HuH-7.5 (cell line): ENCODE data around the gene TGFBR3.
"Not testable (repeated sequence)": the region's sequence is repeated elsewhere in the genome, so short reads cannot be mapped to it uniquely, and the experiment has no call there.

Experiments
- DNase-seq: peaks from one replicate; pipeline ENCODE4 v3.0.0; 2011; ENCODE audit warnings: low spot score

TGFBR3 gene

GRCh38 chr1:91883470-91883869, 2.5 kb downstream of the TGFBR3 start:
- no peak for DNase-seq

DNA sequence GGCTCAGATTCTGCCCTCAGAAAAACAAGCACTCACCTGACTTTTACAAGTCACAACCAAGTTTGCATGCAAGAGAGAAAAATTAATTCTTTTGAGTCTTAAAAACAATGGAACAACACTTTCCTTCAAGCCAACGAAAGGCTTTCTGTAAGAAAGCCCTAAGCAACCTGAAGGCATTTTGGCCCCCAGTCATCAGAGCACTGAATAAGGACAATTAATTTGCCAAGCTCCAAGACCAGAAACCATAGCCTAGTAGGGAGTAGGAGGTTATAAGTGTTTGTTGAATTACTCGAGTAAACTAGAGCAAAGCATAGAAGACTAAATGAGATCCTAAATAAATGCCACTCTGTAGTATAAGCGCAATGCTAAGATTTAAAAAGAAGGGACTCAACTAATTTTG, 4.7 kb downstream of the TGFBR3 start:
- DNase-seq = no peak

DNA sequence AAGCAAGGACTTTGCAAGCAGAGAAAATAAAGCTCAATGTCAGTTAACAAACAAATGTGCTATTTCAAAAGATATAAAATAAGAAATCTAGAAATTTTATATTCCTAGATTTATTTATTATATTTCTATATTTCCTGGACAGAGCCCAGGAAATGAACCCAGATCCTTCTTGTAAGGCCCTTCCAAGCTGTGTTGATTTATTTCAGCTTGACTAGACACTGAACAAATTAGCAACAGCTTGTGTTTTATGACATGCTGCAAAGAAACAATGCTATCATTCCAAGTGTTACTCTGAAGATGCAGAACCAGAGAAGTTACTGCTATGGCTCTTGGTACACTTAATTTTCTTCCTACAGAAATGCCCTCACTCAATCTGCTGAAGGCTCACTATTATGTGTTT, 6.2 kb downstream of the TGFBR3 start:
- no peak for DNase-seq

GRCh38 chr1:91877574-91878208, 8.3 kb downstream of the TGFBR3 start:
- DNase-seq = no peak

DNA sequence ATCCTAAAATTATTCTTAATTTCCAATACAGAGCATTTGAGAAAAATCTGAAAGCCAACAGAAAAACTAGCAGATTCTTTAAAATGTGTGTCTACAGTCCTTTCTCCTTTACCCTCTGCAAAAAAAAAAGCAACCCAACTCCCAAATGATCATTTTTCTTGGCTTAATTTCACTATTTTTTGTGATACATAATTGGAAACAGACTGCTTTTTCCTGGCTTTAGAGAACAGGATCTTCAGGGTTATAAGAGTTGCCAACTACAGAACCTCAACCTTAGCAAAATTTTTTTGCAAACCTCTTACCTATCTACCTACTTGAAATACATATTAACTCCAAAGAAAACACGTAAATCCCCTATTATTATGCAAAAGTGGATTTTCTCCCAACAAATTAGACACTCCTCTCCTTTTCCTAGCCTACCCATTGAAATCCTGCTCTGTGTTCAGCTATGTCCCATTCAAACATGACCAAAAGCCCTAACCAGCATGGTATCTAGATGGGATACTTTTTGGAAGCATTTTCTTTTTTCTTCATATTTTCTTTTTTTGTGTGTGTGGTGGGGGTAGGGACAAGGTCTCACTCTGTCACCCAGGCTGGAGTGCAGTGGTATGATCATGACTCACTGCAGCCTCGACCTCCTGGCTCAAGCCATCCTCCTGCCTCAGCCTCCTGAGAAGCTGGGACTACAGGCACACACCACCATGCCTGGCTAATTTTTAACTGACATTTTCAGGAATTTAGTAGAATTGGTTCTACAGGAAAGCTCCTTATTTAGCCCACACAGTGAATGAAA, 9.0 kb downstream of the TGFBR3 start:
- no peak for DNase-seq

DNA sequence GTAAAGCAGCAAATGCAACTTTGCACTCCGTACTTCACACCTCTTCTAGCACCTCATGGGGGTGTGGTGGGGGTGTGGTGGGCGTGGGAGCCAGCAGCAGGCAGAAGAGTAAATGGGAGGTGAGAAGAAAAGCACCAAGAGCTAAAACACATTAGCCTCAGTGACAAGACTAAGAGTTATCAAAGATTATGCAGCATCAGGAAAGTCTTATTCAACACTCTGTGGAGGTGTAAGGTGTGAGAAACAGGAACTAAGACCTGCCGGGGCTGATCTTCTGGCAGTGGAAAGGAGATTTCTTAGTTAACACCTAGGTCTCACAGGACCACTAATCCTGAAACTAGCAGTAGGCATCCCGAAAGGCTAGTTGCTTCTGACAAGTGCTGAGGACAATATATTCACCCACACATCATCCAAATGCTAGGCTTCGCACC, 9.9 kb downstream of the TGFBR3 start:
- no peak for DNase-seq

DNA sequence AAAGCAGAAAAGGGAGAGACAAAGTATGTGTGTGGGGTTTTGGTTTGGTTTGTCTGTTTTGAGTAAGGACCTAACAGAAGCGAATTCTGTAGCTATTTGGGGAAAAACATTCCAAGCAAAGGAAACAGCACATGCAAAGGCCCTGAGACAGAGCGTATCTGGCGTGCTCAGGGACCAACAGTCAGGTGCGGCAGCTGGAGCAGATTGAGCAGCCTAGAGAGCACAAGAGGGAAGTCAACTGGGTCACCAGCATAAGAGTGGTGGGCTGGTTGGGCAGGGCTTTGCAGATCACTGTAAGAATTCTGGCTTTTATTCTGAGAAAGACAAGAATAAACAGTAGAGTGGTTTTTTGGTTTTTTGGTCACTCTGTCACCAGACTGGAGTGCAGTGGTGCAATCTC, 11.8 kb downstream of the TGFBR3 start:
- no peak for DNase-seq

DNA sequence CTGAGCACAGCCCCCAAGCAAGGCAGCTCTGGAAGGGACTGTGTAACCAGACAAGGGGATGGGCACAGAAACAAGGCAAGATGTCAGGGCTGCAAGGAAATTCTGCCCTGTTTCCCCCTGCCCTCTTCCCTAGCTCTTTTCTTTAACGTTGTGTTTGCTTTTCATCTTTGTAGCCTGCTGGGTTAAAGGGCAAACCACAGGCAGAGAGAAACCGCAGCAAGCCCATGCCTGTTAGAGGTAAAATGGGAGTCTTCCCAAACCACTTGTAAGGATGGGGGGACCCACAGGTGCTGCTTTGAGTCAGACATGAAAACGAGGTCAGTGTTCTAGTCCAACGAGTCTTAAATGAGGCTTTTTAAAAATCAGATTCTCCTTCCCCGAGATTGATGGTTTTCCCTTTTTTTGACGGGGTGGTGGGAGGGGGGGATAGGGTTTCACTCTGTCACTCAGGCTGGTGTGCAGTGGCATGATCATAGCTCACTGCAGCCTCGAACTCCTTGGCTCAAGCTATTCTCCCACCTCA, 13.3 kb downstream of the TGFBR3 start:
- DNase-seq = peak; percentile 18

- no peak for DNase-seq
These were observed 14.0 kb downstream of the TGFBR3 start for GRCh38 chr1:91872000-91872399.

DNA sequence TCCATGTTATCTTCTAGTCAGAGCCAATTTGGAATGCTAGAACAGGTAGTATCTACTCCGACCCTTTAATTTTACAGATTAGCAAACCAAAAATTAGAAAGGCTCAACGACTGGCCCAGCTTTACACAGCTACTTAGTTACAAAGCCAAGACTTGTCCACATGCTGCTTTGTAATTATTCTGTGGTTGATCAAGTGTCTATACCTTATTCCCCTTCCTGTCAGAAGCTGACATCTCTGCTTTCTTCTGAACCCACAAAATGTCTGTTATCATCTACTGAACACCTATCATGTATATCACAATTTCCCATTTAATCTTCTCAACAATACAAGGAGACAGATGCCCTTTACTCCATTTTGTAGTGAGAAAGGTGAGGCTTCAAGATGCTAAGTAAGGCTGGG, 15.6 kb downstream of the TGFBR3 start:
- no peak for DNase-seq

DNA sequence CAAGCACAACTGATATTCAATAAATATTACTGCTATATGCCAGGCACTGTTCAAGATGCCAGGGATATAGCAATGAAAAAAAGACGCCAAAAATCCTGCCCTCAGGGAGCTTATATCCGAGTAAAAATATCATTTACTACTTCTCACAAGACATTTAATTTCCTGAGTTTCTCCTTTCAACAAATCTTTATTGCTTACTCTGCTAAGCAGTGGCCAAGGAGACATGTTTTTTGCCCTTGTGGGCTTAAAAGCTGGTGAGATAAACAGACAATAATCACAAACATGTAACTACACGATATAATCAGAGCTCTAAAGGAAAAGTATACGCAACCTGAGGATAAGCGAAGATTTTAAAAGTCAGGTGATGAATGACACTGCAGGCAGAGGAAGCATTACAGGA, 19.5 kb downstream of the TGFBR3 start:
- no peak for DNase-seq

- no peak for DNase-seq
These were observed 21.8 kb downstream of the TGFBR3 start for GRCh38 chr1:91864017-91864700.

DNA sequence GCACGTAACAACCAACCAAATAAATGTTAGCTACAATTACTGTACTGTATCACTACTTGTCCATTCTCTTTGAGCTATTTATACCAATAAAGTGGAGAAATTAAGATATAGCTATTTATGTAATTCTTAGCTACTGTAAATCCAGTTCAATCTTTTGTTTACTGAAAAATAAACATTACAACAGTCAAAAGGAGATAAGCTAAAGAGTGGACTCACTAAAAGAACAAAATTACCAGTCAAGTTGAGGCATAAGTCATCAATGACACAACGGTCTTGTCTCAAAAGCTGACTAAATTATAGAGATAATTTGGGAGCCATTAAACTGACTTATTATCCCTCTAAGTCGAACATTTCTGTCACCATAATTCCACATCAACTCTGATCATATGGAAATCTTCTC, 22.5 kb downstream of the TGFBR3 start:
- DNase-seq = no peak

DNA sequence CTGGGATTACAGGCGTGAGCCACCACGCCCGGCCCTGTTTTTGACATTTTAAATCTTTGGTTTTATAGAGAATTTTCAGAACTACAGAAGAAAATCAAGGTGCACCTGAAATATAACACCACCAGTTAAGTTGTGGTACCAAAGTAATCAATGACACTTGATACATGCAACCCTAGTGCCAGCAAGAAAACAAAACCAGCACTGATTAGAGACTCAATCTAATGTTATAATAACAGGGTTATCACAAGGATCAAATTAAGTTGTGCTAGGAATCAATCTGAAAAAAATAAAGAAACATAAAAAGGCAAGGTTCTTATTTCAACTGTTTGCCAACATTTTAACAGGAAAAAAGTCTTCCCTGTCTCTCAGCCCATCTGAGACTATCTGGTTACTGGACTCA, 23.8 kb downstream of the TGFBR3 start:
- no peak for DNase-seq

GRCh38 chr1:91857557-91858239, 28.3 kb downstream of the TGFBR3 start:
- no peak for DNase-seq

DNA sequence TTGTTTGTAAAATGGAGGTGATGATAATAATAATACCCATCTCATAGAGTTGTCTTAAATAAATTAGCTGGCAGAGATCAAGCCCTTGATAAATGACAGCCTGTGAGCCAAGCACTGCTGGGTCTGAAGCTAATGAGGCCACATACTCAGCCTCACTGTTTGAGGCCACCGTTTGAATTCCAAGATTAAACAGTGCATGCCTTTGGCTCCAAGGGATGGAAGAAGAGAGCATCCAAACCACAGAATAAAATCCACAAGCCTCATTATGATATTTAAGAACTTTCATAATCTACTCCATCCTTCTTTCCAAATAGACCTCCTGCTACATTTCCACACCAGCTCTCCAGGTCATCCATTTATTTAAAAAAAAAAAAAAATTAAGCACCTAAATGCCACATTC, 29.0 kb downstream of the TGFBR3 start:
- DNase-seq = no peak

- DNase-seq = no peak
These were observed 31.0 kb downstream of the TGFBR3 start for GRCh38 chr1:91854852-91855534.

DNA sequence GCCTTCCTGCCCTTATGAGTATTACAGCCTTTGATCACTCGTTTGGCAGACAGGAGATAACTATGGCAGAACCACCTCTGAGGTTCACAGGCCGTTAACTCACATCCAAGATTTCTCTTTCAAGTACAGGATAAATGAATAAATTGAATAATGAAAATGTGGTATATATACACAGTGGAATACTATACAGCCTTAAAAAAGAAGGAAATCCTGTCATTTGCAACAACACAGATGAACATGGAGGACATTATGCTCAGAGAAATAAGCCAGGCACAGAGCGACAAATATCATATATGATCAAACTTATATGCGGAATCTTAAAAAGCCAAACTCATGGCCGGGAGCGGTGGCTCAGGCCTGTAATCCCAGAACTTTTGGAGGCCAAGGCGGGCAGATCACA, 32.6 kb downstream of the TGFBR3 start:
- DNase-seq = no peak

- DNase-seq = not testable (repeated sequence)
These were observed 33.9 kb downstream of the TGFBR3 start for GRCh38 chr1:91852011-91852410.

DNA sequence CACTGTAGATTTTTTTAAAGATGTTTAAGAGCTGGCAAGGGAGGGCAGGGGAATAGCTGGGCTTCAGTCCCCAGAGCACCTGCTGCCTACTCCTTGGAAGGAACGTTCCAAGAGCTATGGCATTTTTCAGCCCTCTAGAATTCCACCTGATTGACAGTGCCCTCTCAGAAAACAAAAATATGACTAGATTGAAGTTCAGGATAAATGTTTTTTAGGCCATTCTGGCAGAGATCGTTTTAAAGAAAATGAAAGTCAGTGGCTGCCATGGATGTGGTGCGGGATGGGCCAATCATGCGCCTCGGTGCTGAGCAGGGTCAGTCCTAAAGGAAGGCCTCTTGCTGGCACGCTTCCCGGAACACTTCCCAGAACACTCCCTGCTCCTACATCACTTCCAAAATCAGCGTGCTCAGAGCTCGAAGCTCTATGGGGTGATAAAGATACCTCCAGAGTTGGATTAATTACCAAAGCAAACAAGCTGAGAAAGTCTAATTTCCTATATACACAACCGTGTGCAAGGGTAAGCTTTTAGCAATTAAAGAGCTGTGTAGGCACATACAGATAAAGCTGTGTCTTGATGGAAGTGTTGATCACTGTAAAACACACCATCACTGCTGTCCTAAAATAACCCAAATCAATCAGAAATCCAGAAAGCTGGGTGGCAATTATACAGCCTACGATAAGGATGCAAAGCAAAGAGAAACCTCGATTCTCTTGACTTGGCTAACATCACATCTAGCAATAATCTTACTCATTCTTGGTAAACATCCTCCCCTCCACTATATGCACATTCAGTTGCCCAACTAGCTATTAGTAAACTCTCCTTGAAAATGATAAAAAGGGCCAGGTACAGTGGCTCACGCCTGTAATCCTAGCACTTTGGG, 34.6 kb downstream of the TGFBR3 start:
- no peak for DNase-seq

DNA sequence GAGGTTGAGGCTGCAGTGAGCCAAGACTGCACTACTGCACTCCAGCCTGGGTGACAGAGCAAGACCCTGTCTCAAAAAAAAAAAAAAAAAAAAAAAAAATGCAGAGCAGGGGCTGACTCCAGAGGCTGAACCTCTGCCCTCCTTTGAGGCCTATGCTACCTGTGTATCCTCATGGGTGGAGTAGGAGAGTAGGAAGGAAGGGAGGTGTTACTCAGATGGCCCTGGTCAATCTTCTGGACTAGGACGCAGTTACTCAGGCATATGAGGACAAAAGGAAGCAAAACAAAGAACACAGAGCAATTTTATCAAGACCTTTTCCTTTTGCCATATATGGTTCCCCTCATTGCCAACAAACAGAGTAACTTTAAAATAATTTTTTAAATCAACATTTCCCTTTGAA, 35.2 kb downstream of the TGFBR3 start:
- DNase-seq = no peak
